Cardiac fibroblast (primary cell): ENCODE results near the gene NFIL3.
"Not testable (repeated sequence)": the region's sequence is repeated elsewhere in the genome, so short reads cannot be mapped to it uniquely, and the experiment has no call there.

Experiments
- DNase-seq, 2 donors: peaks; one replicate each; pipeline versions ENCODE4 v3.0.0 to v3.0.0-alpha.2; 2010; ENCODE audit warnings: low read depth in 2 of 2
- H3K4me3 ChIP-seq, 2 donors: replicated peaks in 1 of 2; 1 replicate in 1 of 2; 2 replicates in 1 of 2; pipeline ENCODE4 v1.5.1; 2011; ENCODE audit warnings: low read depth in 2 of 2, low read length in 2 of 2, mild to moderate bottlenecking in 2 of 2, moderate library complexity in 1 of 2
- TF ChIP-seq, protein P1 (sequence below): IDR thresholded peaks from one replicate; pipeline ENCODE4 v1.5.1; 2011; ENCODE audit warnings: low read depth, mild to moderate bottlenecking, low read length, inconsistent platforms

NFIL3 gene

DNA sequence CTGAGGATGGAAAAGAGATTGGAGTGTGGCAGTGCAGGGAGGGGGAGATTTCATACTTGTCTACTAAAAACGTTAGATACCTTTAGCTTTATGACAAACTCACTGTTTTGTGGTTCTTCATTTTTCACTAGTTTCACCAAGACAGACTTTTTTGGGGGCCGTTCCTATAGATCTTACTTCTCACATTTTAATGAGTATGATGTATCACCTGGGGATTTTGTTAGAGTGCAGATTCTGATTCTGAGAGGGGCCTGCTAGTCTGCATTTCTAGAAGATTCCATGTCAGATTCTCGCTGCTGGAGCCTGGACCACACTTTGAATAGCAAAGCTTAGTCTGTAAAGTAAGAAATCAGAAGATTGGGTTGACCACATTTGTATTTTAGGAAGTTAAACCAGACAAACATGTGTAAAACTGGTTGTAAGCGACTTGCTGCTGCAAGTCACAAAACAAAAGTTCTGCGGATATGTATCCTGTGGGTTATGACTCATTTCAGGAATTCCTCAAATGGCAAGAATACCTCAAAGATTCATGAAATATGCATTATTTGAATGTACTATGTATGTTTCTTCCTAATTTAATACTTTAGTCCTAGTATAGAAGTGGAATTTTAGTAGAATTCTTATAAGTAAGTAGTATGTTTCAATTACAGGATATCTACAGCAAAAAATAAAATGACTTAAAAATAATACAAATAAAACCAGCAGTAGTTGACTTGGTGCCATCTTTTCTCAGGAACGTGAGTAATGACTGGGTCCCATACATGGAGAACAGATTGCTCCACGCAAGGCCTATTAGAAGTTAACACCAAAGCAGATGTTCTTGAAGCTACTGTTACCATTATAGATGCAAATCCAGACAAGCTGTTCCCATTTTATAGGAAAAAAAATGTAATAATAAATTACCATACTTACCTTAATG, 27.8 kb downstream of the NFIL3 start:
- no peak overlapping the region for H3K4me3 ChIP-seq
- TF ChIP-seq, protein P1, sequence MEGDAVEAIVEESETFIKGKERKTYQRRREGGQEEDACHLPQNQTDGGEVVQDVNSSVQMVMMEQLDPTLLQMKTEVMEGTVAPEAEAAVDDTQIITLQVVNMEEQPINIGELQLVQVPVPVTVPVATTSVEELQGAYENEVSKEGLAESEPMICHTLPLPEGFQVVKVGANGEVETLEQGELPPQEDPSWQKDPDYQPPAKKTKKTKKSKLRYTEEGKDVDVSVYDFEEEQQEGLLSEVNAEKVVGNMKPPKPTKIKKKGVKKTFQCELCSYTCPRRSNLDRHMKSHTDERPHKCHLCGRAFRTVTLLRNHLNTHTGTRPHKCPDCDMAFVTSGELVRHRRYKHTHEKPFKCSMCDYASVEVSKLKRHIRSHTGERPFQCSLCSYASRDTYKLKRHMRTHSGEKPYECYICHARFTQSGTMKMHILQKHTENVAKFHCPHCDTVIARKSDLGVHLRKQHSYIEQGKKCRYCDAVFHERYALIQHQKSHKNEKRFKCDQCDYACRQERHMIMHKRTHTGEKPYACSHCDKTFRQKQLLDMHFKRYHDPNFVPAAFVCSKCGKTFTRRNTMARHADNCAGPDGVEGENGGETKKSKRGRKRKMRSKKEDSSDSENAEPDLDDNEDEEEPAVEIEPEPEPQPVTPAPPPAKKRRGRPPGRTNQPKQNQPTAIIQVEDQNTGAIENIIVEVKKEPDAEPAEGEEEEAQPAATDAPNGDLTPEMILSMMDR, result no peak
- DNase-seq, result peak; percentile 82 to 93

DNA sequence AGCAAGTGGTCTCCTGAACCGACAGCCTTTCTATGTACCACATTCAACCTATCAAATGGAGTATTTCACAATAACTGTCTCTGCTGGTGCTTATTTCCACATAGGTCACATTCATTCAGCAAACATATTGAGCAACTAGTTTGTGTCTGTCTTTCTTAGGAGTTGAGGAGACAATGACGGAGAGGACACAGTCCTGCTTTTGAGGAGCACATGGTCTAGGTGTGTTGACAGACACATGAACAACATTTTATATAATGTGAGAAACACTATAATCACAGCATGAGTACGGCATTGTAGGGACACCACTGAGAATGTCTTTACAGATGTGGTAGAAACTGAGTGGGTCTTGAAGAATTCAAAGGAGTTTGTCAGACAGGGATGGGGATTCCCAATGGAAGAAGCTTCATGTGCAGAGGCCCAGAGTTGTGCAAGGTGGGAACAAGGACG, 28.5 kb downstream of the NFIL3 start:
- peak; percentile 77 to 86 for DNase-seq
- no peak overlapping the region for H3K4me3 ChIP-seq
- TF ChIP-seq, protein P1, result no peak

DNA sequence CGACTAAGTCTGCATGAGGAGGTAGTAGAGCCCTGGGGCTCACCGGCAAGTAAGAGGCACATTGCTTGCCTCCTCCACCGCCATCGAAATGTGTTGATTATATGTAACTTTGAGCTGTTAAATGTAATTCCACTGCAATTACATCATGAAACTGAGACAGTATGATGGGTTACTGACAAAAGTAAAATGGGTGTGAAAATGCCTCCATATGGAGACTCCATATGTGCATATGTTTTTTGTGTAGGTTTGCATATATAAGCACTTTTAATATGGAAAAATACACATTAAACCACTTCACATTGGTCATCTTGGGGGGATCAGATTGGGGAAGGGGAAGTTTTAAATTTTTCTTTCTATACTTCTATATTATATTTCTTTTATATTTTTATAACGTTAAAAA, 29.8 kb downstream of the NFIL3 start:
- DNase-seq, result no peak
- H3K4me3 ChIP-seq, result no peak overlapping the region
- TF ChIP-seq, protein P1, result no peak

GRCh38 chr9:91392435-91392834, 31.2 kb downstream of the NFIL3 start:
- DNase-seq, result no peak
- TF ChIP-seq, protein P1, result no peak
- H3K4me3 ChIP-seq, result no peak overlapping the region

DNA sequence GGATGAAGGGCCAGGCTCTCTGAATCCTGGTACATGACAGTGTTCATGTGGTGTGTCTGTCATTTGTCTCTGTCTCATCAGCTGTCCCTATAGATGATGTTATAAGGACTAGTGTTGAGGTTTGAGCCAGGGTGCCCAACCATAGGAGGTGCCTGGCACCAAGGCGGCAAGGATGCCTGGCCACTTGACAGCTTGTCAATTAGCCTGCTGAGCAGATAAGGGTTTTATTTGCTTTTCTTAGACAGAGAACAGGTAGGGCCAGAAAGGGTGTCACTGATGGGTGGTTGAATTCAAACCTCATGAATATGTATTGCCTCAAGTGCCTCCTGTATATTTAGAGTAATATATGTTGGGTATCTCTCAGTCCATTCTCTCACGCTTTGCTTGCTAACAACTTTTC, 31.8 kb downstream of the NFIL3 start:
- TF ChIP-seq, protein P1, result no peak
- H3K4me3 ChIP-seq, result no peak overlapping the region
- DNase-seq, result no peak

GRCh38 chr9:91391412-91391811, 32.2 kb downstream of the NFIL3 start:
- peak in 1 of 2 donors; percentile 41 for DNase-seq
- H3K4me3 ChIP-seq, result no peak overlapping the region
- TF ChIP-seq, protein P1, result no peak

GRCh38 chr9:91389686-91390085, 33.9 kb downstream of the NFIL3 start:
- H3K4me3 ChIP-seq, DNase-seq: not testable (repeated sequence)
